HepG2 (cell line): ENCODE measurements around the gene TPM2. TPM values are rescaled to one million over a fixed set of nuclear protein-coding genes. Genes with fewer than 3 reads are reported as not detected.

Source experiments
- ATAC-seq: fragments of 200-7000 bp; cut with Tn5 transposase; 3 replicates; pipeline ENCODE4 v1.9.1; 2020; ENCODE audit warnings: mild to moderate bottlenecking, moderate library complexity
- BruUV-seq: library from RNA; stranded (reverse); fragments of 400-500 nt; replicated peaks from 2 replicates; lab custom pipeline; 2021; lab: Mats Ljungman, UMichigan
- CTCF ChIA-PET: fragments of 300-600 bp; formaldehyde crosslinking; extraction: SDS; loops from one replicate; lab custom pipeline; 2021; ENCODE audit warnings: low total read pairs, inconsistent platforms, low intra/inter-chr PET ratio; lab: Yijun Ruan, JAX
- POLR2A ChIA-PET: fragments of 350-600 bp; sonication (Branson Sonifier 250); formaldehyde crosslinking; loops from one replicate; lab custom pipeline; 2020; ENCODE audit warnings: antibody characterized with exemption, inconsistent platforms; lab: Yijun Ruan, JAX
- DNase-seq: peaks from one replicate; pipeline ENCODE4 v3.0.0-alpha.2; 2015; ENCODE audit warnings: low spot score
- FAIRE-seq: peaks from 3 replicates; lab custom pipeline; 2011; peaks lifted over from hg19 to GRCh38; lab: Jason Lieb, UNC
- H2AFZ ChIP-seq: one replicate; pipeline ENCODE4 v1.6.1; 2011; ENCODE audit warnings: low read length, inconsistent platforms
- H3K27ac ChIP-seq: fragments of 300-600 bp; 3 replicates; pipeline ENCODE4 v1.8.0; 2011; ENCODE audit warnings: mixed run types, mild to moderate bottlenecking, mixed read lengths, low read length, inconsistent platforms; ENCODE audit not compliant: insufficient read depth; ENCODE audit errors: extremely low read length
- H3K27me3 ChIP-seq, 2 experiments: fragments of 200-600 bp in 1 of 2; 2 replicates in 1 of 2; 3 replicates in 1 of 2; pipeline versions ENCODE4 v1.6.0 to v1.8.0; 2011; ENCODE audit warnings: low read length in 2 of 2, mild to moderate bottlenecking in 2 of 2, moderate library complexity in 2 of 2, inconsistent platforms in 1 of 2; ENCODE audit not compliant: insufficient read depth in 2 of 2, control insufficient read depth in 1 of 2
- H3K36me3 ChIP-seq, 2 experiments: fragments of 200-600 bp in 1 of 2; replicated peaks in 1 of 2; 2 replicates in 1 of 2; 3 replicates in 1 of 2; pipeline versions ENCODE4 v1.5.1 to v1.8.0; 2011; ENCODE audit warnings: low read length in 2 of 2, inconsistent platforms in 1 of 2; ENCODE audit not compliant: insufficient read depth in 2 of 2, control insufficient read depth in 1 of 2
- H3K4me1 ChIP-seq: 2 replicates; pipeline ENCODE4 v1.5.1; 2012; ENCODE audit warnings: low read length, inconsistent platforms; ENCODE audit not compliant: insufficient read depth
- H3K4me2 ChIP-seq: 2 replicates; pipeline ENCODE4 v1.6.0; 2011; ENCODE audit warnings: low read depth, low read length, inconsistent platforms
- H3K4me3 ChIP-seq, 3 experiments: fragments of 200-600 bp in 1 of 3; sonication (generic), shearing (Covaris generic) in 1 of 3; replicated peaks in 1 of 3; 2 replicates each; pipeline ENCODE4 v1.5.1; 2011 to 2016; ENCODE audit warnings: low read length in 3 of 3, inconsistent platforms in 2 of 3, low read depth in 2 of 3, mild to moderate bottlenecking in 2 of 3, control low read depth in 1 of 3, mixed read lengths in 1 of 3; ENCODE audit not compliant: insufficient read depth in 1 of 3
- H3K79me2 ChIP-seq: one replicate; pipeline ENCODE4 v1.6.1; 2011; ENCODE audit warnings: low read length, inconsistent platforms; ENCODE audit not compliant: insufficient read depth
- H3K9ac ChIP-seq: 2 replicates; pipeline ENCODE4 v1.6.0; 2011; ENCODE audit warnings: mild to moderate bottlenecking, low read depth, low read length, inconsistent platforms; ENCODE audit not compliant: insufficient read depth
- H3K9me3 ChIP-seq: 2 replicates; pipeline ENCODE4 v1.5.1; 2012; ENCODE audit warnings: mild to moderate bottlenecking, low read length
- H4K20me1 ChIP-seq: 2 replicates; pipeline ENCODE4 v1.6.0; 2011; ENCODE audit warnings: inconsistent platforms, mild to moderate bottlenecking, low read length, moderate library complexity; ENCODE audit not compliant: insufficient read depth
- ATRX ChIP-seq: sonication (generic); formaldehyde crosslinking; IDR thresholded peaks from 2 replicates; pipeline ENCODE4 v1.4.0; 2020; ENCODE audit warnings: missing genetic modification reagents, borderline replicate concordance
- CAMTA2 ChIP-seq: sonication (generic); formaldehyde crosslinking; IDR thresholded peaks from 2 replicates; pipeline ENCODE4 v1.4.0; 2020; ENCODE audit warnings: mild to moderate bottlenecking, missing genetic modification reagents, borderline replicate concordance
- NFATC3 ChIP-seq: sonication (generic); formaldehyde crosslinking; IDR thresholded peaks from 2 replicates; pipeline ENCODE4 v1.5.1; 2020; ENCODE audit warnings: mild to moderate bottlenecking, missing genetic modification reagents
- NFYC ChIP-seq: IDR thresholded peaks from 2 replicates; pipeline ENCODE4 v1.6.1; 2016; ENCODE audit warnings: missing genetic modification reagents, missing compliant biosample characterization
- SSRP1 ChIP-seq: IDR thresholded peaks from 2 replicates; pipeline ENCODE4 v1.6.1; 2016; ENCODE audit warnings: control low read depth
- ZNF383 ChIP-seq: sonication (generic); formaldehyde crosslinking; IDR thresholded peaks from 2 replicates; pipeline ENCODE4 v1.4.0; 2020; ENCODE audit warnings: missing genetic modification reagents, mild to moderate bottlenecking, borderline replicate concordance
- ZNF576 ChIP-seq: sonication (generic); formaldehyde crosslinking; IDR thresholded peaks from 2 replicates; pipeline ENCODE4 v1.4.0; 2020; ENCODE audit warnings: mild to moderate bottlenecking, missing genetic modification reagents
- WGBS: methylation state at CpG from one replicate; pipeline ENCODE4 v1.1.6; 2017; ENCODE audit warnings: low lambda C conversion rate; 5-methylcytosine and 5-hydroxymethylcytosine counted together
- in situ Hi-C: cut with HindIII; loops from 2 replicates; pipeline ENCODE4 v1.10.0; 2017; ENCODE audit warnings: low pct_unique_long_range_greater_than_20kb; ENCODE audit not compliant: extremely low pct_ligation_motif_present
- intact Hi-C: fragments of 100-400 bp; cut with micrococcal nuclease; formaldehyde crosslinking; loops from one replicate; pipeline ENCODE4 v1.10.0; 2022; ENCODE audit not compliant: unreplicated experiment
- polyA plus RNA-seq, 8 experiments: library from polyadenylated mRNA; depleted of rRNA in 3 of 8; stranded (reverse) in 7 of 8; unstranded in 1 of 8; fragments of >200 nt; fragmentation: Illumina TruSeq in 4 of 8; extraction: Trizol in 4 of 8; gene quantifications; 2 replicates each; pipeline versions ENCODE4 v1.2.1 to v1.2.3, GENCODE V29; 2011 to 2016; ENCODE audit warnings: low read depth in 4 of 8, missing spikeins in 1 of 8, mixed read lengths in 1 of 8; ENCODE audit not compliant: insufficient read depth in 1 of 8
- total RNA-seq, 5 experiments: library from RNA; depleted of rRNA; stranded (reverse); fragments of >200 nt; fragmentation: Illumina TruSeq; extraction: Trizol; gene quantifications; 2 replicates each; pipeline ENCODE4 v1.2.3, GENCODE V29; 2016; ENCODE audit warnings: low read depth in 1 of 5

The TPM2 gene
- total and polyA plus RNA-seq, 2 of the 13 experiments (the other 11 are each of a cell fraction or from before 2014, with no cell fraction given) = 3.1 to 10.7 TPM

GRCh38 chr9:35697486-35697885, 7.8 kb upstream of the TPM2 start:
- H3K79me2 ChIP-seq = no peaks in the 10 kb centered on the region
- ATAC-seq = no peak
- FAIRE-seq = no peak
- TF ChIP-seq NFATC3 = no peak
- no peak for TF ChIP-seq NFYC
- no peak for TF ChIP-seq SSRP1 (CRISPR knock-in tag)
- no peak for TF ChIP-seq CAMTA2
- TF ChIP-seq ATRX (CRISPR knock-in tag) = no peak
- TF ChIP-seq ZNF383 (CRISPR knock-in tag) = no peak
- no peak for TF ChIP-seq ZNF576 (CRISPR knock-in tag)
- no peaks in the 10 kb centered on the region for H3K27me3 ChIP-seq
- H3K9ac ChIP-seq = no peak overlapping the region
- POLR2A ChIA-PET = interaction anchor here (0.9 to 2.3 kb wide), 6 partner anchors 9 to 51 kb away, joined by 5 to 12 read pairs (median 9); partner anchors contain the start of genes CREB3, GBA2, RGP1 and TLN1
- H3K4me2 ChIP-seq = no peak overlapping the region
- TSS peak; percentile 68 for BruUV-seq
- CTCF ChIA-PET = interaction anchor here (1.5 kb wide), 1 partner anchor 32 kb away, joined by 5 read pairs; the partner anchor contains the start of gene ARHGEF39
- no peak for DNase-seq
- 97% methylated on average over 11 of the region's 14 CpGs for WGBS
- H3K27ac ChIP-seq = no peak overlapping the region
- H3K36me3 ChIP-seq = peaks cover 27 to 55% of the 10 kb centered on the region in 2 experiments
- in situ Hi-C loops = loop anchor here (5.0 kb wide), 1 partner anchor 35 kb away; no protein-coding TSS in a partner anchor
- no peaks in the 10 kb centered on the region for H3K9me3 ChIP-seq
- no peak overlapping the region for H2AFZ ChIP-seq
- peaks cover 17% of the 10 kb centered on the region for H3K4me1 ChIP-seq
- intact Hi-C loops = loop anchor here (2.0 to 10.0 kb wide), 2 partner anchors 37 to 53 kb away; no protein-coding TSS in a partner anchor
- no peaks in the 10 kb centered on the region for H4K20me1 ChIP-seq
- no peak overlapping the region for H3K4me3 ChIP-seq
